Activated CD4-positive, alpha-beta T cell treated with anti-CD3 and anti-CD28 coated beads for 4 hours (primary cell): ENCODE results near the gene ZIC5.
"Not testable (repeated sequence)": the region's sequence is repeated elsewhere in the genome, so short reads cannot be mapped to it uniquely, and the experiment has no call there.

ENCODE experiments used
- DNase-seq, 2 donors: peaks; one replicate each; pipeline ENCODE4 v3.0.0-alpha.2; 2020

Gene ZIC5

DNA sequence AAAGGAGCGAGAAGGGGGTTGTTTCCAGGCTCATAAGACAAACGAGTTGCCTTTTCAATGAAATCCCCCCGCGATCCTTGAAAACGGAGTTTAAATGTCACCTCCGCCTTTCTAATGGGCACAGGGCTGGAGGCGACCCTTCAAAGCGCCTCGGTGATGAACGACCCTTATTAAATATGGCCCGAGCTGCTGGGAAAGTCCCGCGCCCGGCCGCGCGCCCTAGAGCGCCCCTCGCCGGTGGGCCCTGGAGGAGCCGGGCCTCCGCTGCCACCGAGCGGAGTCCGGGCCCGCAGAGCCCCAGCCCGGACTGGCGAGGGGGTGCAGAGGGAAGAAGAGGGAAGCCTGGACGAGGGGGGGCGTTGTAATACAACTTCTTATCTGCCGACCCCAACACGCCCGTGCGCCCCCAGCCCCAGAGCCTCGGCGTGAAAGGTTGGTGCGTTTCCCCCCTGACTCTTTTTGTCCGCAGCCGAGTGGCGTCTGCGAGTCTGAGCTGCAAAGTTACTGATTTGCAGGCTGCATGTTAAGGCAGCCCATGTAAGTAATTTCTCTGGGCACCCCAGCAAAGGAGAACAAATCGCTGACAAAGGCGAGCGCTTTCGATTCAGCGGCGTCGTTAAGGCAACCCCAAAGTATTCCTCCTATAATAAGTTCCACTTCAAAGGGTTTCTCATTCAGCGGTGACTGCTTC is 11.9 kb downstream of the ZIC5 start:
- DNase-seq: no peak

GRCh38 chr13:99959127-99959539 is 12.4 kb downstream of the ZIC5 start:
- no peak for DNase-seq

- DNase-seq: no peak
Observed at GRCh38 chr13:99958406-99959126, 13.0 kb downstream of the ZIC5 start.

DNA sequence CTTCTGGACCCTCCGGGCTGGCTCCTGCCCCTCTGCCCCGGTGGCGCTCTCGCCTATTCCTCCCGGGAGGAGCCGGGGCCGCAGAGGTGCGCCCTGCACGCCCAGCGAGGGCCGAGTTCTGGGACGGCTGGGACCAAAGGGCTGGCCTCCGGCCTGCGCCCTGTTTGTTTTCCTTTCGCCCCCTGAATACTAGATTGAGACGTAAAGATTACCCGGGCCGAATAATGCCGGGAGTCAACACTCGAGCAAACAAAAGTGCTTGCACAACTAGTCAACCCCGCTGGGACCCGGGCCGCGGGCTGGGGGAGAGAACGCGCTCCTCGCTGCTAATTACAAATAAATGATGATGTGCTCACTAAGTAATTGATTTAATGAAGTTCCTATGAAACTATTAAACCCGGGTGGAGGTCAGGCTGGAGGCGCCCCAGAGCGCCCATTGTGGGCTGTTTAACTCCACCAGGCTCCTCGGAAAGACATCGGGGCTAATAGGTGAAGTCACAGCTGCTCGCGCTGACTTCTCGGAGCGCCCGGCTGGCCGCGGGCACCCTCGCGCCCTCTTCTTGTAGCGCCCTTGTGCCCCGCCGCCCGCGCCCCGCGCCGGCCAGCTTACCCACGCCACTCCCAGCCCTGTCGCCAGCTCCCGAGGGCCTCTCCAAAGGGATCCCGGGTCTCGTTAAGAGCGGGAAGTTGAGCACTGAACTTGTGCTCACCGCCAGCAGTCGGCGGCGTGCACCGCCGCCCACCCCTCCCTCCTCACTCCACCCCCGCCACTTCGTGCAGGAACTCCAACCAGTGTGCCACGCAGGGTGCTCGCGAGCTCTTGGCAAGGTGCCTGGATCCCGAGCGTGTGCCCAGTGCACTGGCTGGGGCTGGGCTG is 14.9 kb downstream of the ZIC5 start:
- DNase-seq: no peak

DNA sequence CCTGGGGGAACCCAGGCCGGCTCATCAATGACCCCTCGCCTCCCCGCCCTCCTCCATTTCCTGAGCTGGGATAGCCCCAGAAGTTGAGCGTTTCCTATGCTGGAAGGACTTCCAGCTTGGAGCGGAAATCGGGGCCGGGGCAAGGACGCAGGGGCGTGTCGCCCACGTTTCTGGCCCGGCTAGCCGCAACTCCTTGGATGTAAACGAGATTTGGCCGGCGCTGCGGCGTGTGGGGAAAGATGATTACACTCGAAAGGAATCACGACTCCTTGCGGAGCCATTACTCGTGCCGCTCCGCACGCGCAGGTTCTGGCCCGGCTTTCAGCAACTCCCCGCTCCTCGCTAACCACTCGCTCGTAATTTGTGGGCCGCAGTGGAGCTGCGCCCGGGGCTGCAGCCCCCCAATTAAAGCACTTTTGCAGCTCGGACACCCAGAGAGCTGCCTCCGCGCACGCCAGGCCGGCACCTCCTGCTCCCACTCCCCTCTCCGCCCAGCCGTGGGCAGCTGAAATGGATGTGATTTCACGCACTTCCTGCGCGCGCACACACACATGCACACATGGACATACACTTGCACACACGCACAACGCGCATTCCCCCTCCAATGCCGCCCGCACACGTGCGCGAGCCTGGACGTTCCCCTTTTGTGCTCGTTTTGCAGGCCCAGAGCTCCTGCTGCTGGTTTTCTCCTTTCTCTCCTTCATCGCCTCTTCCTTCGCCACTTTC is 15.7 kb downstream of the ZIC5 start:
- no peak for DNase-seq

GRCh38 chr13:99955107-99955746 is 16.3 kb downstream of the ZIC5 start:
- DNase-seq: no peak

- no peak for DNase-seq
Observed at GRCh38 chr13:99953138-99953755, 18.3 kb downstream of the ZIC5 start.

GRCh38 chr13:99951666-99952065 is 19.9 kb downstream of the ZIC5 start:
- not testable (repeated sequence) for DNase-seq

GRCh38 chr13:99949679-99950413 is 21.7 kb downstream of the ZIC5 start:
- DNase-seq: no peak

GRCh38 chr13:99948907-99949678 is 22.5 kb downstream of the ZIC5 start:
- DNase-seq: no peak

GRCh38 chr13:99948411-99948810 is 23.2 kb downstream of the ZIC5 start:
- DNase-seq: no peak

- DNase-seq: no peak
Observed at GRCh38 chr13:99947666-99948065, 23.9 kb downstream of the ZIC5 start.

DNA sequence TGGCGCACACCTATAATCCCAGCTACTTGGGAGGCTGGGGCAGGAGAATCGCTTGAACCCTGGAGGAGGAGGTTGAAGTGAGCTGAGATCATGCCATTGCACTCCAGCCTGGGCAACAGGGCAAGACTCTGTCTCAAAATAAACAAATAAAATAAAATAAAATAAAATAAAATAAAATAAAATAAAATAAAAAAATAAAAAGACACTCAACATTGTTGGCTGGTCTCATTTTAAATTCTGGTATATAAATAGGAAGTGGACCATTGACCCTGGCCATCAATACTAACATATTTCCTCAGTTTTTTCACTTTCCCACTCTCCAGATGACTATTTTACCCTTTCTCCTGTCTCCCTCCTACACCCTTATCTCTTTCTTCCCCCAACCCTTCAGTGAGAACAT is 26.1 kb downstream of the ZIC5 start:
- not testable (repeated sequence) for DNase-seq

GRCh38 chr13:99944606-99945005 is 27.0 kb downstream of the ZIC5 start:
- no peak for DNase-seq

- no peak for DNase-seq
Observed at GRCh38 chr13:99944102-99944501, 27.5 kb downstream of the ZIC5 start.

DNA sequence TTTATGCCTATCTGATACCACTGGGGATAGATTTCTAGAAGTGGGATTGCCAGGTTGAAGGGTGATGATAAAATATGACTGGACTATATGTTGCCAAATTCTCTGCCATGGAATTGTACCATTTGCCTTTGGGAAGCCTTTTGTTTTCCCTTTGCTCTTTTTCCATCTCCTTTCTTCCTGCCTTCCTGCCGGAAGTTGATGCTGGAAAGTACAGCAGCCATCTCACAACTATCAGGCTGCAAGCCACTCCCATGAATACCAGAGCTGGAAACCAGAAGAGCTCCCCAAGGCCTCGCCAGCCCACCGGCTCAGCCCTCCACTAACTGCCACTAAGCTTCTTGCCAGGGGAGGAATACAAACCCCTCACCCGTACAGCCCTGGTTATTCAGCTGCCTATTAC is 29.7 kb downstream of the ZIC5 start:
- no peak for DNase-seq

DNA sequence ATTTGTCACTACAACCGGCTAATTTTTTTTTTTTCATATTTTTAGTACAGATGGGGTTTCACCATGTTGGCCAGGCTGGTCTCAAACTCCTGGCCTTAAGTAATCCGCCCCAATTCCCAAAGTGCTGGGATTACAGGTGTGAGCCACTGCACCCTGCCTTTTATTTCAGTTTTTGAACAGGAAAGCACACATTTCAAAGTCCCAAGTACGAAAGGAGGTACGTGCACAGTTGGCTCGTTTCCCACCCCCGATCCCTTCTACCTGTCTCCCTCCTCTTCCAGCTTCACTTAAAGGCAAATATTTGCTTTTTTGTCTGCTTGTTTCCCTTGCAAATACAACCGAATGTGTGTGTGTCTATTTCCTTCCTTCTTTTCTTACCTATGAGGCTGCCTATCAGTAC is 30.5 kb downstream of the ZIC5 start:
- no peak for DNase-seq

DNA sequence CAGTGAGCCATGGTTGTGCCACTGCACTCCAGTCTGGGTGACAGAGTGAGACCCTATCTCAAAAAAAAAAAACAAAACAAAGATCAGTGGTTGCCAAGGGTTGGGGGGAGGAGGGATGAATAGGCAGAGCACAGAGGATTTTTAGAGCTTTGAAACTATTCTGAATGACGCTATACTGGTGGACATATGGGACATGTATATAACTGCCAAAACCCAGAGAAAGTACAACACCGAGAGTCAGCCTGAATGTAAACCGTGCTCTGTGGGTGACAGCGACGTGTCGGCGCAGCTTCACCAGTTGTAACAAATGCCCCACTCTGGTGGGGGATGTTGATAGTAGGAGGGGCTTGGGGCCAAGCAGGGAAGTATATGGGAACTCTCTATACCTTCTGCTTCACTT is 32.9 kb downstream of the ZIC5 start:
- no peak for DNase-seq

DNA sequence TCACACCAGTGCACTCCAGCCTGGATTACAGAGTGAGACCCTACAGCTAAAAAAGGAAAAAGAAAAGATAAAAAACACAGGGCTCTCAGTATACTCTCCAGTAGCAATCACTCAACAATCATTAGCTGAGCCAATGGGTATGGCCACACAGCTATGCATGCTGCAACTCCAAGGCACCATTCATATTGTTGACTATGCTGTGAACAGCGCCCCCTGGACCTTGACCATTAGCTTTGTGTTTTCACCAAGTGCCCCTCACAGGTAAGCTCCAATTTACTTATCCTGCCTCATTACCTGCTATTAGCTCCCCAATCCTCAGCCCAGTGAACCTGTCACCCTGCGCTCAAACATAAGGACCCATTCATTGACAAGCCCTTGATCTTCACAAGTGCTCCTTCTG is 35.8 kb downstream of the ZIC5 start:
- DNase-seq: no peak

- DNase-seq: no peak
Observed at GRCh38 chr13:99932912-99933311, 38.7 kb downstream of the ZIC5 start.
